Measurements from ENCODE around the gene ROBO1. TPM values are rescaled to one million over a fixed set of nuclear protein-coding genes. Genes with fewer than 3 reads are reported as not detected.

The ROBO1 gene
- polyA plus RNA-seq, 1 donor (not counting 4 experiments of a cell fraction or from before 2014, with no cell fraction given) = 27.1 TPM

DNA sequence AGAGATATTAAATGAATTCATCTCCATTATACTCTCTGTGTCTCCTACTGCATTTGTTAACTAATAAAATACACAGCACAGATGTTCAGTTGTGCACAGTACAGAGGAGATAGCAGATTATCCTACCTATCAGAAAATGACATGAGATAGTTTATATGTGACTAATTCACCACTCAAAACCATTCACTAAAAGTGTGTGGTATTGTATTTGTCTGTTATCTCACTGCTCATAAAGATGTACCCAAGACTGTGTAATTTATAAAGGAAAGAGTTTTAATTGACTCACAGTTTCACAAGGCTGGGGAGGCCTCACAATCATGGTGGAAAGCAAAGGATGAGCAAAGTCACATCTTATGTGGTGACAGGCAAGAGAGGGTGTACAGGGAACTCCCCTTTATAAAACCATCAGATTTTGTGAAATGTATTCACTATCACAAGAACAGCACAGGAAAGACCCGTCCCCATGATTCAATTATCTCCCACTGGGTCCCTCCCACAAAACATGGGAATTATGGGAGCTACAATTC lies 936.3 kb downstream of the ROBO1 start:
- no peak for TF ChIP-seq EZH2 (IDR thresholded peaks at IDR 0.05; ENCODE audit: low read length)
- TF ChIP-seq, protein P1, sequence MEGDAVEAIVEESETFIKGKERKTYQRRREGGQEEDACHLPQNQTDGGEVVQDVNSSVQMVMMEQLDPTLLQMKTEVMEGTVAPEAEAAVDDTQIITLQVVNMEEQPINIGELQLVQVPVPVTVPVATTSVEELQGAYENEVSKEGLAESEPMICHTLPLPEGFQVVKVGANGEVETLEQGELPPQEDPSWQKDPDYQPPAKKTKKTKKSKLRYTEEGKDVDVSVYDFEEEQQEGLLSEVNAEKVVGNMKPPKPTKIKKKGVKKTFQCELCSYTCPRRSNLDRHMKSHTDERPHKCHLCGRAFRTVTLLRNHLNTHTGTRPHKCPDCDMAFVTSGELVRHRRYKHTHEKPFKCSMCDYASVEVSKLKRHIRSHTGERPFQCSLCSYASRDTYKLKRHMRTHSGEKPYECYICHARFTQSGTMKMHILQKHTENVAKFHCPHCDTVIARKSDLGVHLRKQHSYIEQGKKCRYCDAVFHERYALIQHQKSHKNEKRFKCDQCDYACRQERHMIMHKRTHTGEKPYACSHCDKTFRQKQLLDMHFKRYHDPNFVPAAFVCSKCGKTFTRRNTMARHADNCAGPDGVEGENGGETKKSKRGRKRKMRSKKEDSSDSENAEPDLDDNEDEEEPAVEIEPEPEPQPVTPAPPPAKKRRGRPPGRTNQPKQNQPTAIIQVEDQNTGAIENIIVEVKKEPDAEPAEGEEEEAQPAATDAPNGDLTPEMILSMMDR (optimal IDR thresholded peaks at IDR 0.05 in 1 of 3, IDR thresholded peaks at IDR 0.05 in 1 of 3, conservative IDR thresholded peaks at IDR 0.05 in 1 of 3; ENCODE audit: extremely low read depth in 1 of 3, insufficient read depth in 2 of 3, low read length in 3 of 3) = no peak
- H3K36me3 ChIP-seq (ENCODE audit: control insufficient read depth in 2 of 2, extremely low read depth in 1 of 2, insufficient read depth in 2 of 2, low read length in 2 of 2) = no peaks in the 10 kb centered on the region
- no peak overlapping the region for H3K27ac ChIP-seq (ENCODE audit: control insufficient read depth, insufficient read depth, low read length)
- FAIRE-seq (no peak), DNase-seq (ENCODE audit: low read depth, low spot score) (no peak)
- H2AFZ ChIP-seq (ENCODE audit: control insufficient read depth, low read length) = no peak overlapping the region
- H3K4me2 ChIP-seq (ENCODE audit: control insufficient read depth, extremely low read depth, insufficient read depth, low read depth, low read length) = no peak overlapping the region
- no peak overlapping the region for H3K9ac ChIP-seq (ENCODE audit: control insufficient read depth, extremely low read depth, insufficient read depth, low read length)
- H3K27me3 ChIP-seq (ENCODE audit: control insufficient read depth, extremely low read depth, insufficient read depth, low read length) = no peaks in the 10 kb centered on the region
- no peaks in the 10 kb centered on the region for H3K79me2 ChIP-seq (ENCODE audit: control insufficient read depth, insufficient read depth, low read length)
- H3K4me3 ChIP-seq (ENCODE audit: control insufficient read depth in 2 of 3, extremely low read depth in 1 of 3, insufficient read depth in 2 of 3, low read depth in 1 of 3, low read length in 3 of 3) = no peak overlapping the region
- no peaks in the 10 kb centered on the region for H4K20me1 ChIP-seq (ENCODE audit: control insufficient read depth, extremely low read depth, insufficient read depth, low read length)
- H3K9me1 ChIP-seq (ENCODE audit: control insufficient read depth, extremely low read depth, insufficient read depth, low read length) = no peaks in the 10 kb centered on the region
- no peaks in the 10 kb centered on the region for H3K9me3 ChIP-seq (ENCODE audit: control insufficient read depth, low read depth, low read length)
- no peaks in the 10 kb centered on the region for H3K4me1 ChIP-seq (ENCODE audit: control insufficient read depth, extremely low read depth, insufficient read depth, low read length)
- dilution Hi-C loops (cut with MboI; ENCODE audit: extremely low pct_ligation_motif_present, low sequenced_read_pairs) = no loop called here

DNA sequence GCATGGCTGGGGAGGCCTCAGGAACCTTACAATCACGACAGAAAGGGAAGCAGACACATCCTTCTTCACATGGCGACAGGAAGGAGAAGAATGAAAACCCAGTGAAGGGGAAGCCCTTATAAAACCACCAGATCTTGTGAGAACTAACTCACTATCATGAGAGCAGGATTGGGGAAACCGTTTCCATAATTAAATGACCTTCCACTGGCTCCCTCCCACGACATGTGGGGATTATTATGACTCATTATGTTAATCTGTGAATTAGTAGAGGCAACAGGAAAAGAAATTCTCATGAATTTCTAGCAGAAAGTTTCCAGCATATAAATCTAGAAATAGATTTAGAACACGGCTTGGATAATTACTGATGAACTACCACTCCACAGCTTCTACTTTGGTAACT lies 937.3 kb downstream of the ROBO1 start:
- Histone ChIP-seq H3K9ac (ENCODE audit: control insufficient read depth, extremely low read depth, insufficient read depth, low read length) (no peak overlapping the region), H3K4me1 (ENCODE audit: control insufficient read depth, extremely low read depth, insufficient read depth, low read length) (no peaks in the 10 kb centered on the region), H3K9me1 (ENCODE audit: control insufficient read depth, extremely low read depth, insufficient read depth, low read length) (no peaks in the 10 kb centered on the region), H3K4me3 (ENCODE audit: control insufficient read depth in 2 of 3, extremely low read depth in 1 of 3, insufficient read depth in 2 of 3, low read depth in 1 of 3, low read length in 3 of 3) (no peak overlapping the region), H3K36me3 (ENCODE audit: control insufficient read depth in 2 of 2, extremely low read depth in 1 of 2, insufficient read depth in 2 of 2, low read length in 2 of 2) (no peaks in the 10 kb centered on the region), H4K20me1 (ENCODE audit: control insufficient read depth, extremely low read depth, insufficient read depth, low read length) (no peaks in the 10 kb centered on the region), H2AFZ (ENCODE audit: control insufficient read depth, low read length) (no peak overlapping the region), H3K27me3 (ENCODE audit: control insufficient read depth, extremely low read depth, insufficient read depth, low read length) (no peaks in the 10 kb centered on the region), H3K4me2 (ENCODE audit: control insufficient read depth, extremely low read depth, insufficient read depth, low read depth, low read length) (no peak overlapping the region), H3K27ac (ENCODE audit: control insufficient read depth, insufficient read depth, low read length) (no peak overlapping the region), H3K9me3 (ENCODE audit: control insufficient read depth, low read depth, low read length) (no peaks in the 10 kb centered on the region), H3K79me2 (ENCODE audit: control insufficient read depth, insufficient read depth, low read length) (no peaks in the 10 kb centered on the region)
- dilution Hi-C loops (cut with MboI; ENCODE audit: extremely low pct_ligation_motif_present, low sequenced_read_pairs) = no loop called here
- DNase-seq (ENCODE audit: low read depth, low spot score) = no peak
- no peak for FAIRE-seq
- TF ChIP-seq EZH2 (IDR thresholded peaks at IDR 0.05; ENCODE audit: low read length) = no peak
- TF ChIP-seq, protein P1 (optimal IDR thresholded peaks at IDR 0.05 in 1 of 3, IDR thresholded peaks at IDR 0.05 in 1 of 3, conservative IDR thresholded peaks at IDR 0.05 in 1 of 3; ENCODE audit: extremely low read depth in 1 of 3, insufficient read depth in 2 of 3, low read length in 3 of 3) = no peak
